GM12878 (cell line): Measurements from ENCODE around the gene ART1. TPM values are rescaled to one million over a fixed set of nuclear protein-coding genes. Genes with fewer than 3 reads are reported as not detected.

Experiments used
- ATAC-seq: fragments of 200-7000 bp; cut with Tn5 transposase; 3 replicates; pipeline ENCODE4 v1.9.1; 2020; ENCODE audit warnings: mild to moderate bottlenecking, moderate library complexity
- BruUV-seq: library from RNA; stranded (reverse); fragments of 400-500 nt; replicated peaks from 2 replicates; lab custom pipeline; 2021; lab: Mats Ljungman, UMichigan
- CTCF ChIA-PET: fragments of 300-600 bp; sonication (Branson Sonifier 250); formaldehyde crosslinking; extraction: SDS; loops from one replicate; lab custom pipeline; 2021; ENCODE audit warnings: inconsistent platforms; lab: Yijun Ruan, JAX
- POLR2A ChIA-PET: fragments of 350-600 bp; formaldehyde crosslinking; extraction: SDS; loops from one replicate; lab custom pipeline; 2021; ENCODE audit warnings: inconsistent platforms; lab: Charles Lee
- RAD21 ChIA-PET: fragments of 300-600 bp; sonication (Branson Sonifier 250); formaldehyde crosslinking; loops from one replicate; lab custom pipeline; 2023; ENCODE audit warnings: antibody characterized with exemption; ENCODE audit not compliant: unreplicated experiment; lab: Charles Lee
- SMC1A ChIA-PET: fragments of 300-600 bp; sonication (Branson Sonifier 250); formaldehyde crosslinking; loops from one replicate; lab custom pipeline; 2023; ENCODE audit not compliant: unreplicated experiment, uncharacterized antibody; lab: Charles Lee
- DNase-seq: peaks from one replicate; pipeline ENCODE4 v3.0.0-alpha.2; 2011; ENCODE audit warnings: low read depth, low spot score
- FAIRE-seq: peaks from 3 replicates; lab custom pipeline; 2011; peaks lifted over from hg19 to GRCh38; lab: Jason Lieb, UNC
- H2AFZ ChIP-seq: 2 replicates; pipeline ENCODE4 v1.6.0; 2011; ENCODE audit warnings: low read depth, low read length, control low read depth; ENCODE audit not compliant: control insufficient read depth
- H3K27ac ChIP-seq: 2 replicates; pipeline ENCODE4 v1.5.1; 2011; ENCODE audit warnings: control low read depth; ENCODE audit not compliant: control insufficient read depth, insufficient read depth
- H3K27me3 ChIP-seq, 2 experiments: replicated peaks in 1 of 2; 2 replicates each; pipeline versions ENCODE4 v1.6.0 to v1.6.1; 2011; ENCODE audit warnings: low read length in 1 of 2; ENCODE audit not compliant: control insufficient read depth in 2 of 2, insufficient read depth in 2 of 2
- H3K36me3 ChIP-seq, 2 experiments: 2 replicates each; pipeline ENCODE4 v1.5.1; 2011; ENCODE audit warnings: low read length in 1 of 2; ENCODE audit not compliant: control insufficient read depth in 2 of 2, insufficient read depth in 2 of 2
- H3K4me1 ChIP-seq: 2 replicates; pipeline ENCODE4 v1.6.1; 2011; ENCODE audit warnings: mild to moderate bottlenecking, low read length, moderate library complexity, mixed read lengths; ENCODE audit not compliant: control insufficient read depth, insufficient read depth
- H3K4me2 ChIP-seq: 2 replicates; pipeline ENCODE4 v1.6.0; 2011; ENCODE audit warnings: control low read depth; ENCODE audit not compliant: control insufficient read depth, insufficient read depth
- H3K4me3 ChIP-seq: fragments of 200-600 bp; sonication (generic); 2 replicates; pipeline ENCODE4 v1.5.1; 2016
- H3K79me2 ChIP-seq: 2 replicates; pipeline ENCODE4 v1.6.0; 2011; ENCODE audit warnings: low read length; ENCODE audit not compliant: control insufficient read depth, insufficient read depth
- H3K9ac ChIP-seq: 2 replicates; pipeline ENCODE4 v1.8.0; 2011; ENCODE audit warnings: low read length, control low read depth, mixed read lengths; ENCODE audit not compliant: control insufficient read depth, insufficient read depth
- H3K9me3 ChIP-seq: replicated peaks from 3 replicates; pipeline ENCODE4 v1.5.1; 2011; ENCODE audit warnings: mild to moderate bottlenecking, low read length; ENCODE audit not compliant: control insufficient read depth, insufficient read depth
- H4K20me1 ChIP-seq: 2 replicates; pipeline ENCODE4 v1.6.0; 2011; ENCODE audit not compliant: control insufficient read depth, insufficient read depth
- ATF7 ChIP-seq: fragments of 450-650 bp; IDR thresholded peaks from 2 replicates; pipeline ENCODE4 v1.6.1; 2016; ENCODE audit warnings: low read depth, mild to moderate bottlenecking
- BACH1 ChIP-seq: fragments of 450-650 bp; IDR thresholded peaks from 2 replicates; pipeline ENCODE4 v1.6.1; 2017; ENCODE audit warnings: mild to moderate bottlenecking, borderline replicate concordance
- BHLHE40 ChIP-seq, 2 experiments: fragments of 450-650 bp in 1 of 2; IDR thresholded peaks; 2 replicates each; pipeline ENCODE4 v1.6.1; 2011 to 2017; ENCODE audit warnings: low read depth in 2 of 2, borderline replicate concordance in 1 of 2, improper control_type of control experiment in 1 of 2, low read length in 1 of 2, mild to moderate bottlenecking in 1 of 2
- CBX3 ChIP-seq: fragments of 200-600 bp; sonication (generic); IDR thresholded peaks from 2 replicates; pipeline ENCODE4 v1.6.1; 2016; ENCODE audit warnings: low read depth, borderline replicate concordance
- CBX5 ChIP-seq: sonication (generic); IDR thresholded peaks from 2 replicates; pipeline ENCODE4 v1.6.1; 2016; ENCODE audit warnings: low read depth, moderate library complexity, mild to moderate bottlenecking, inconsistent platforms
- CREM ChIP-seq: IDR thresholded peaks from 2 replicates; pipeline ENCODE4 v1.6.1; 2014; ENCODE audit warnings: antibody characterized with exemption, low read depth
- E2F8 ChIP-seq: fragments of 450-650 bp; IDR thresholded peaks from 2 replicates; pipeline ENCODE4 v1.6.1; 2018; ENCODE audit warnings: mild to moderate bottlenecking, low read depth, moderate library complexity; ENCODE audit not compliant: partially characterized antibody
- EZH2 ChIP-seq: IDR thresholded peaks from 2 replicates; pipeline ENCODE4 v1.6.1; 2012; ENCODE audit warnings: low read depth, mild to moderate bottlenecking, control low read depth, inconsistent platforms, low read length, borderline replicate concordance; ENCODE audit not compliant: control insufficient read depth
- IKZF2 ChIP-seq, 2 experiments: fragments of 450-650 bp; IDR thresholded peaks; 2 replicates each; pipeline ENCODE4 v1.6.1; 2017; ENCODE audit warnings: mild to moderate bottlenecking in 2 of 2, moderate library complexity in 2 of 2
- JUNB ChIP-seq: IDR thresholded peaks from 2 replicates; pipeline ENCODE4 v1.6.1; 2016; ENCODE audit warnings: antibody characterized with exemption, mild to moderate bottlenecking
- KDM1A ChIP-seq: fragments of 200-600 bp; sonication (generic); IDR thresholded peaks from 2 replicates; pipeline ENCODE4 v1.6.1; 2016; ENCODE audit warnings: borderline replicate concordance
- MYC ChIP-seq: IDR thresholded peaks from 2 replicates; pipeline ENCODE4 v1.6.1; 2011; ENCODE audit warnings: mild to moderate bottlenecking, low read length, moderate library complexity, inconsistent platforms; ENCODE audit not compliant: insufficient read depth, insufficient replicate concordance, insufficient read length, severe bottlenecking
- NFYA ChIP-seq: IDR thresholded peaks from 2 replicates; pipeline ENCODE4 v1.6.1; 2011; ENCODE audit warnings: low read depth, mild to moderate bottlenecking, low read length, improper control_type of control experiment, borderline replicate concordance
- NKRF ChIP-seq: fragments of 450-650 bp; conservative IDR thresholded peaks from 2 replicates; pipeline ENCODE4 v1.6.1; 2017; ENCODE audit warnings: mild to moderate bottlenecking, moderate library complexity
- SIX5 ChIP-seq: IDR thresholded peaks from 2 replicates; pipeline ENCODE4 v1.6.1; 2011; ENCODE audit warnings: mild to moderate bottlenecking, low read depth, low read length, moderate library complexity; ENCODE audit not compliant: severe bottlenecking
- SMC3 ChIP-seq: IDR thresholded peaks from 2 replicates; pipeline ENCODE4 v1.6.1; 2011; ENCODE audit warnings: low read length, improper control_type of control experiment, borderline replicate concordance
- TCF7 ChIP-seq: IDR thresholded peaks from 2 replicates; pipeline ENCODE4 v1.6.1; 2014; ENCODE audit warnings: antibody characterized with exemption, borderline replicate concordance
- ZNF384 ChIP-seq: IDR thresholded peaks from 2 replicates; pipeline ENCODE4 v1.6.1; 2012; ENCODE audit warnings: low read depth, mild to moderate bottlenecking, low read length, improper control_type of control experiment, borderline replicate concordance
- ZZZ3 ChIP-seq: IDR thresholded peaks from 2 replicates; pipeline ENCODE4 v1.6.1; 2011; ENCODE audit warnings: low read depth; ENCODE audit not compliant: control insufficient read depth, insufficient read length
- WGBS: methylation state at CpG from one replicate; pipeline ENCODE4 v1.1.6; 2016; ENCODE audit warnings: low lambda C conversion rate; ENCODE audit not compliant: insufficient replicate concordance, insufficient coverage; ENCODE audit errors: missing lambda C conversion rate; 5-methylcytosine and 5-hydroxymethylcytosine counted together
- in situ Hi-C: fragments of 300-500 bp; cut with MboI; formaldehyde crosslinking; loops from 9 replicates; pipeline ENCODE4 v1.14.3; 2018; ENCODE audit warnings: mixed read lengths
- intact Hi-C: fragments of 100-400 bp; cut with micrococcal nuclease; formaldehyde crosslinking; loops from one replicate; pipeline ENCODE4 v1.14.2; 2022; ENCODE audit not compliant: unreplicated experiment
- polyA plus RNA-seq, 11 experiments: library from polyadenylated mRNA; depleted of rRNA in 4 of 11; unstranded in 6 of 11; stranded (reverse) in 5 of 11; fragments of >200 nt; fragmentation: Nextera tagmentation in 4 of 11; fragmentation: Illumina TruSeq in 1 of 11; extraction: Ambion mirVana in 4 of 11; extraction: Trizol in 1 of 11; gene quantifications; 1 replicate in 1 of 11; 2 replicates in 10 of 11; pipeline versions ENCODE4 v1.2.1 to v1.2.3, GENCODE V29; 2011 to 2016; ENCODE audit warnings: inconsistent platforms in 2 of 11, missing spikeins in 2 of 11, low read depth in 1 of 11
- total RNA-seq, 4 experiments: library from RNA; depleted of rRNA in 3 of 4; stranded (reverse); fragments of >200 nt in 3 of 4; fragmentation: Illumina TruSeq in 1 of 4; extraction: Trizol in 1 of 4; gene quantifications; 2 replicates each; pipeline versions ENCODE4 v1.2.1 to v1.2.3, GENCODE V29; 2013 to 2021

The ART1 gene
- total and polyA plus RNA-seq, 10 of the 15 experiments (the other 5 are each of a cell fraction or from before 2014, with no cell fraction given): not detected

GRCh38 chr11:3631331-3631730, 13.6 kb upstream of the ART1 start:
- no peaks in the 10 kb centered on the region for H4K20me1 ChIP-seq
- in situ Hi-C loops: loop anchor here (10.0 kb wide), 1 partner anchor 63 kb away; no protein-coding TSS in a partner anchor
- no peaks in the 10 kb centered on the region for H3K4me1 ChIP-seq
- ATAC-seq: no peak
- DNase-seq: no peak
- SMC1A ChIA-PET: no interaction called here
- RAD21 ChIA-PET: no interaction called here
- H2AFZ ChIP-seq: no peak overlapping the region
- TF ChIP-seq IKZF2 (IDR thresholded peaks at IDR 0.05): no peak
- no peak for TF ChIP-seq KDM1A
- no peak for TF ChIP-seq CBX5
- TF ChIP-seq MYC: no peak
- no peak for TF ChIP-seq ZZZ3
- no peak for TF ChIP-seq BACH1
- no peak for TF ChIP-seq BHLHE40 (IDR thresholded peaks at IDR 0.05; ENCODE audit: borderline replicate concordance in 1 of 2, low read depth in 2 of 2, low read length in 1 of 2)
- no peak for TF ChIP-seq ATF7
- no peak for TF ChIP-seq ZNF384
- no peak for TF ChIP-seq NKRF
- no peak for TF ChIP-seq JUNB
- no peak for TF ChIP-seq CREM
- no peak for TF ChIP-seq SMC3
- TF ChIP-seq E2F8: no peak
- no peak for TF ChIP-seq EZH2
- TF ChIP-seq SIX5: no peak
- TF ChIP-seq TCF7: no peak
- TF ChIP-seq CBX3: no peak
- TF ChIP-seq NFYA: no peak
- H3K4me2 ChIP-seq: no peak overlapping the region
- no peak for FAIRE-seq
- no peak overlapping the region for H3K27ac ChIP-seq
- WGBS: 43% methylated on average over 4 of the region's 4 CpGs
- H3K9me3 ChIP-seq: no peaks in the 10 kb centered on the region
- intact Hi-C loops: no loop called here
- H3K79me2 ChIP-seq: no peaks in the 10 kb centered on the region
- no peaks in the 10 kb centered on the region; a peak in 3 of 4 replicates for H3K27me3 ChIP-seq
- no peaks in the 10 kb centered on the region for H3K36me3 ChIP-seq
- CTCF ChIA-PET: no interaction called here
- POLR2A ChIA-PET: no interaction called here
- no TSS peak for BruUV-seq
- H3K4me3 ChIP-seq: no peak overlapping the region
- no peak overlapping the region for H3K9ac ChIP-seq
